HL-60/S4 treated with retinoic acid at 250 ng/mL for 4 days and 3 days (cell line): Measurements from ENCODE around the gene ZNF624.
"Not testable (repeated sequence)": the region's sequence is repeated elsewhere in the genome, so short reads cannot be mapped to it uniquely, and the experiment has no call there.

ENCODE experiments used
- in situ Hi-C: fragments of 300-500 bp; cut with MboI; formaldehyde crosslinking; loops from 2 replicates; pipeline ENCODE4 v1.7.0; 2022; ENCODE audit warnings: low sequenced_read_pairs

The ZNF624 gene

GRCh38 chr17:16653367-16654041 lies at the start of gene ZNF624:
TSS of gene ZNF624 (minus strand) at chr17:16653850.
- in situ Hi-C loops = no loop called here

- in situ Hi-C loops = not testable (repeated sequence)
Measured at GRCh38 chr17:16697603-16698002, 44.0 kb upstream of the ZNF624 start.

- in situ Hi-C loops = not testable (repeated sequence)
Measured at GRCh38 chr17:16690447-16690846, 36.8 kb upstream of the ZNF624 start.

GRCh38 chr17:16689731-16690281 lies 36.2 kb upstream of the ZNF624 start, which contains the start of gene CCDC144A:
TSS of gene CCDC144A (plus strand) at chr17:16690241. CDS start at chr17:16690401, 160 bp downstream.
- in situ Hi-C loops = not testable (repeated sequence)

- in situ Hi-C loops = not testable (repeated sequence)
Measured at GRCh38 chr17:16687151-16687550, 33.5 kb upstream of the ZNF624 start.

- in situ Hi-C loops = not testable (repeated sequence)
Measured at GRCh38 chr17:16686019-16686418, 32.4 kb upstream of the ZNF624 start.

GRCh38 chr17:16683290-16684138 lies 29.9 kb upstream of the ZNF624 start:
- in situ Hi-C loops = not testable (repeated sequence)

- in situ Hi-C loops = no loop called here
Measured at GRCh38 chr17:16676676-16677268, 23.1 kb upstream of the ZNF624 start.

- in situ Hi-C loops = not testable (repeated sequence)
Measured at GRCh38 chr17:16666907-16667636, 13.4 kb upstream of the ZNF624 start.

GRCh38 chr17:16666553-16666906 lies 12.9 kb upstream of the ZNF624 start:
- in situ Hi-C loops = not testable (repeated sequence)

GRCh38 chr17:16662936-16663335 lies 9.3 kb upstream of the ZNF624 start:
- in situ Hi-C loops = no loop called here

- in situ Hi-C loops = no loop called here
Measured at GRCh38 chr17:16661217-16661616, 7.6 kb upstream of the ZNF624 start.

- in situ Hi-C loops = no loop called here
Measured at GRCh38 chr17:16652847-16653366, 743 bp downstream of the ZNF624 start.

GRCh38 chr17:16652252-16652651 lies 1.4 kb downstream of the ZNF624 start:
- in situ Hi-C loops = no loop called here

- in situ Hi-C loops = no loop called here
Measured at GRCh38 chr17:16649585-16649984, 4.1 kb downstream of the ZNF624 start.

GRCh38 chr17:16639438-16639837 lies 14.2 kb downstream of the ZNF624 start:
- in situ Hi-C loops = no loop called here

- in situ Hi-C loops = no loop called here
Measured at GRCh38 chr17:16623282-16623681, 30.4 kb downstream of the ZNF624 start.

- in situ Hi-C loops = no loop called here
Measured at GRCh38 chr17:16622540-16623277, 30.9 kb downstream of the ZNF624 start.

GRCh38 chr17:16617481-16618060 lies 36.1 kb downstream of the ZNF624 start:
- in situ Hi-C loops = no loop called here
